MM.1S (cell line): Measurements from ENCODE around the gene SARNP.

Experiments
- EZH2 ChIP-seq: fragments of 300-600 bp; sonication (generic); optimal IDR thresholded peaks from 2 replicates; pipeline ENCODE3; 2017; ENCODE audit warnings: low read depth, mild to moderate bottlenecking, antibody characterized with exemption, low read length, mixed read lengths
- EZH2phosphoT487 ChIP-seq: fragments of 300-600 bp; sonication (generic); IDR thresholded peaks from 2 replicates; pipeline ENCODE4 v1.6.1; 2018; ENCODE audit warnings: antibody characterized with exemption, low read length
- TF ChIP-seq, protein P1 (sequence below): fragments of 300-600 bp; sonication (generic); IDR thresholded peaks from 2 replicates; pipeline ENCODE4 v1.5.1; 2016; ENCODE audit warnings: antibody characterized with exemption, low read length, mixed read lengths

DNA sequence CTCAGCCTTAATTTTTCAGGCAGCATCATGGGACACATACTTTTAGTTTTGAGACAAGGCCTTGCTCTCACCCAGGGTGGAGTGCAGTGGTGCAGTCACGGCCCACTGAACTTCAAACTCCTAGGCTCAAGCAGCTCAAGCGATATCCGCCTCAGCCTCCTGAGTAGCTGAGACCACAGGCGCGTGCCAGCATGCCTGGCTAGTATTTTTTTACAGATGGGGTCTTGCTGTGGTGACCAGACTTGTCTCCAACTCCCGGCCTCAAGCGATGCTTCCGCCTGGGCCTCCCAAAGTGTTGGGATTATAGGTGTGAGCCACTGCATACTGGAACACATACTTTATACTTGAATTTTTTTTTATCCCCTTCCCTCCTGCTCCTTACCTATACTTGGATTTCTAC lies 94.6 kb downstream of the SARNP start:
- TF ChIP-seq, protein P1, sequence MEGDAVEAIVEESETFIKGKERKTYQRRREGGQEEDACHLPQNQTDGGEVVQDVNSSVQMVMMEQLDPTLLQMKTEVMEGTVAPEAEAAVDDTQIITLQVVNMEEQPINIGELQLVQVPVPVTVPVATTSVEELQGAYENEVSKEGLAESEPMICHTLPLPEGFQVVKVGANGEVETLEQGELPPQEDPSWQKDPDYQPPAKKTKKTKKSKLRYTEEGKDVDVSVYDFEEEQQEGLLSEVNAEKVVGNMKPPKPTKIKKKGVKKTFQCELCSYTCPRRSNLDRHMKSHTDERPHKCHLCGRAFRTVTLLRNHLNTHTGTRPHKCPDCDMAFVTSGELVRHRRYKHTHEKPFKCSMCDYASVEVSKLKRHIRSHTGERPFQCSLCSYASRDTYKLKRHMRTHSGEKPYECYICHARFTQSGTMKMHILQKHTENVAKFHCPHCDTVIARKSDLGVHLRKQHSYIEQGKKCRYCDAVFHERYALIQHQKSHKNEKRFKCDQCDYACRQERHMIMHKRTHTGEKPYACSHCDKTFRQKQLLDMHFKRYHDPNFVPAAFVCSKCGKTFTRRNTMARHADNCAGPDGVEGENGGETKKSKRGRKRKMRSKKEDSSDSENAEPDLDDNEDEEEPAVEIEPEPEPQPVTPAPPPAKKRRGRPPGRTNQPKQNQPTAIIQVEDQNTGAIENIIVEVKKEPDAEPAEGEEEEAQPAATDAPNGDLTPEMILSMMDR = no peak
- TF ChIP-seq EZH2 (no peak), EZH2phosphoT487 (no peak)
